HL-60 (cell line): Measurements from ENCODE around the gene GAL3ST2.
"Not testable (repeated sequence)": the region's sequence is repeated elsewhere in the genome, so short reads cannot be mapped to it uniquely, and the experiment has no call there.

ENCODE experiments used
- DNase-seq, 2 experiments: peaks; one replicate each; pipeline ENCODE4 v3.0.0-alpha.2; 2010 to 2020; ENCODE audit warnings: low read depth in 1 of 2, low spot score in 1 of 2
- H3K27ac ChIP-seq: fragments of 250-450 bp; sonication (Bioruptor Pico); replicated peaks from 2 replicates; pipeline ENCODE4 v1.5.1; 2020; ENCODE audit warnings: mild to moderate bottlenecking, moderate library complexity
- H3K27me3 ChIP-seq: fragments of 250-450 bp; sonication (Bioruptor Pico); 2 replicates; pipeline ENCODE4 v1.5.1; 2021; ENCODE audit warnings: mild to moderate bottlenecking, moderate library complexity; ENCODE audit not compliant: insufficient read depth, poor library complexity, severe bottlenecking
- H3K4me3 ChIP-seq: replicated peaks from 2 replicates; pipeline ENCODE4 v1.5.1; 2011; ENCODE audit warnings: mild to moderate bottlenecking, control low read depth, low read length; ENCODE audit not compliant: insufficient read depth
- CTCF ChIP-seq: IDR thresholded peaks from one replicate; pipeline ENCODE4 v1.5.1; 2011; ENCODE audit warnings: low read length, control low read depth, inconsistent platforms; ENCODE audit not compliant: insufficient read depth
- GABPA ChIP-seq: IDR thresholded peaks from 2 replicates; pipeline ENCODE4 v1.6.1; 2012; ENCODE audit warnings: low read depth
- POLR2AphosphoS5 ChIP-seq: IDR thresholded peaks from 2 replicates; pipeline ENCODE4 v1.6.1; 2012; ENCODE audit warnings: low read depth
- REST ChIP-seq: IDR thresholded peaks from 2 replicates; pipeline ENCODE4 v1.6.1; 2012; ENCODE audit warnings: low read depth; ENCODE audit not compliant: insufficient replicate concordance
- SPI1 ChIP-seq: IDR thresholded peaks from 2 replicates; pipeline ENCODE4 v1.6.1; 2012; ENCODE audit warnings: low read depth, mild to moderate bottlenecking, borderline replicate concordance

The GAL3ST2 gene

GRCh38 chr2:241818229-241818942 lies 41.8 kb downstream of the GAL3ST2 start:
- DNase-seq = no peak

GRCh38 chr2:241818943-241819270 lies 42.3 kb downstream of the GAL3ST2 start:
- Histone ChIP-seq H3K27me3 (peaks cover 8% of the 10 kb centered on the region), H3K27ac (no peak overlapping the region), H3K4me3 (no peak overlapping the region)
- TF ChIP-seq GABPA (no peak), CTCF (no peak), REST (no peak), POLR2AphosphoS5 (no peak), SPI1 (no peak)
- DNase-seq = no peak

More at GRCh38 chr2:241818229-241818942, 41.8 kb downstream of the GAL3ST2 start:
- TF ChIP-seq CTCF = no peak
- peaks cover 8% of the 10 kb centered on the region for H3K27me3 ChIP-seq
- no peak overlapping the region for H3K4me3 ChIP-seq
- H3K27ac ChIP-seq = no peak overlapping the region

GRCh38 chr2:241819947-241820624 lies 43.5 kb downstream of the GAL3ST2 start:
- DNase-seq, H3K27me3 ChIP-seq, H3K4me3 ChIP-seq, H3K27ac ChIP-seq: not testable (repeated sequence)

- H3K4me3 ChIP-seq = no peak overlapping the region
- TF ChIP-seq REST (no peak), GABPA (no peak), POLR2AphosphoS5 (no peak), SPI1 (no peak), CTCF (no peak)
- no peak for DNase-seq
- peaks cover 5% of the 10 kb centered on the region for H3K27me3 ChIP-seq
- no peak overlapping the region for H3K27ac ChIP-seq
Measured at GRCh38 chr2:241820625-241821384, 44.2 kb downstream of the GAL3ST2 start.
